Measurements from ENCODE around the gene ZSCAN12. TPM values are rescaled to one million over a fixed set of nuclear protein-coding genes. Genes with fewer than 3 reads are reported as not detected.
"Not testable (repeated sequence)": the region's sequence is repeated elsewhere in the genome, so short reads cannot be mapped to it uniquely, and the experiment has no call there.

Gene ZSCAN12
- total and polyA plus RNA-seq, 2 donors (not counting 1 experiment from before 2014, with no cell fraction given): 4.7 to 9.6 TPM

- Histone ChIP-seq H3K27ac (ENCODE audit: insufficient read depth, low read length) (no peak overlapping the region), H3K36me3 (ENCODE audit: control insufficient read depth, insufficient read depth, low read length) (peaks cover 4% of the 10 kb centered on the region), H3K4me3 (replicated peaks in 1 of 4; ENCODE audit: control extremely low read depth in 1 of 4, insufficient read depth in 1 of 4, low read depth in 3 of 4, low read length in 4 of 4) (no peak overlapping the region), H3K4me1 (ENCODE audit: control insufficient read depth, extremely low read depth, insufficient read depth, low read length) (no peaks in the 10 kb centered on the region), H3K79me2 (ENCODE audit: control insufficient read depth, insufficient read depth, low read length) (no peaks in the 10 kb centered on the region), H2AFZ (ENCODE audit: low read length) (no peak overlapping the region), H4K20me1 (ENCODE audit: control insufficient read depth, extremely low read depth, insufficient read depth, low read length) (no peaks in the 10 kb centered on the region), H3K9ac (ENCODE audit: insufficient read depth, low read length) (no peak overlapping the region), H3K4me2 (ENCODE audit: extremely low read depth, insufficient read depth, low read length) (no peak overlapping the region), H3K27me3 (ENCODE audit: control insufficient read depth, insufficient read depth, low read length) (no peaks in the 10 kb centered on the region), H3K9me3 (ENCODE audit: control insufficient read depth, insufficient read depth, low read depth, low read length) (no peaks in the 10 kb centered on the region)
- TF ChIP-seq EZH2 (IDR thresholded peaks at IDR 0.05; ENCODE audit: low read length, missing control alignments): no peak
- TF ChIP-seq, protein P1, sequence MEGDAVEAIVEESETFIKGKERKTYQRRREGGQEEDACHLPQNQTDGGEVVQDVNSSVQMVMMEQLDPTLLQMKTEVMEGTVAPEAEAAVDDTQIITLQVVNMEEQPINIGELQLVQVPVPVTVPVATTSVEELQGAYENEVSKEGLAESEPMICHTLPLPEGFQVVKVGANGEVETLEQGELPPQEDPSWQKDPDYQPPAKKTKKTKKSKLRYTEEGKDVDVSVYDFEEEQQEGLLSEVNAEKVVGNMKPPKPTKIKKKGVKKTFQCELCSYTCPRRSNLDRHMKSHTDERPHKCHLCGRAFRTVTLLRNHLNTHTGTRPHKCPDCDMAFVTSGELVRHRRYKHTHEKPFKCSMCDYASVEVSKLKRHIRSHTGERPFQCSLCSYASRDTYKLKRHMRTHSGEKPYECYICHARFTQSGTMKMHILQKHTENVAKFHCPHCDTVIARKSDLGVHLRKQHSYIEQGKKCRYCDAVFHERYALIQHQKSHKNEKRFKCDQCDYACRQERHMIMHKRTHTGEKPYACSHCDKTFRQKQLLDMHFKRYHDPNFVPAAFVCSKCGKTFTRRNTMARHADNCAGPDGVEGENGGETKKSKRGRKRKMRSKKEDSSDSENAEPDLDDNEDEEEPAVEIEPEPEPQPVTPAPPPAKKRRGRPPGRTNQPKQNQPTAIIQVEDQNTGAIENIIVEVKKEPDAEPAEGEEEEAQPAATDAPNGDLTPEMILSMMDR (conservative IDR thresholded peaks at IDR 0.05 in 1 of 2, IDR thresholded peaks at IDR 0.05 in 1 of 2; ENCODE audit: low read depth in 1 of 2, low read length in 2 of 2): no peak
- DNase-seq (ENCODE audit: low read depth in 2 of 2): no peak
Measured at GRCh38 chr6:28369463-28369862, 30.1 kb downstream of the ZSCAN12 start.

DNA sequence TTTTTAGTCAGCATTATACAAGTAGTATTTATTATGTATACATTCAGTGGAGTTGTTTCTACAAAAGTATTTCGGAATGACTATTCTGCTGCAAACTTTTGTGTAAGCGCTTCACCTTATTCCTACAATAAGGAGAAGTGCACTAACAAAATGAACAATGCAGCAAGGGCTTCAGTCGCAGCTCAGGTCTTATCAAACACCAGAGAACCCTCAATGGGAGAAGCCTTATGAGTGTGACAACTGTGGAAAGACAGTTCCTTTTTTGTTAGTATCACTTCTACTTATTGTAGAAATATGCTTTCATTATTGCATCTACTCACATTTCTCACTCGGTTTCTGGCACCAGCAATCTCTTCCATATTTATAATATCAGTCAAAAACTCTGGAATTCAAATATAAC is 31.0 kb downstream of the ZSCAN12 start:
- Histone ChIP-seq H2AFZ (ENCODE audit: low read length) (no peak overlapping the region), H3K4me2 (ENCODE audit: extremely low read depth, insufficient read depth, low read length) (no peak overlapping the region), H3K9me3 (ENCODE audit: control insufficient read depth, insufficient read depth, low read depth, low read length) (no peaks in the 10 kb centered on the region), H3K27me3 (ENCODE audit: control insufficient read depth, insufficient read depth, low read length) (no peaks in the 10 kb centered on the region), H3K4me1 (ENCODE audit: control insufficient read depth, extremely low read depth, insufficient read depth, low read length) (no peaks in the 10 kb centered on the region), H4K20me1 (ENCODE audit: control insufficient read depth, extremely low read depth, insufficient read depth, low read length) (no peaks in the 10 kb centered on the region), H3K27ac (ENCODE audit: insufficient read depth, low read length) (no peak overlapping the region), H3K36me3 (ENCODE audit: control insufficient read depth, insufficient read depth, low read length) (peaks cover 4% of the 10 kb centered on the region), H3K9ac (ENCODE audit: insufficient read depth, low read length) (no peak overlapping the region), H3K79me2 (ENCODE audit: control insufficient read depth, insufficient read depth, low read length) (no peaks in the 10 kb centered on the region), H3K4me3 (replicated peaks in 1 of 4; ENCODE audit: control extremely low read depth in 1 of 4, insufficient read depth in 1 of 4, low read depth in 3 of 4, low read length in 4 of 4) (no peak overlapping the region)
- no peak for DNase-seq (ENCODE audit: low read depth in 2 of 2)
- no peak for TF ChIP-seq EZH2 (IDR thresholded peaks at IDR 0.05; ENCODE audit: low read length, missing control alignments)
- TF ChIP-seq, protein P1 (conservative IDR thresholded peaks at IDR 0.05 in 1 of 2, IDR thresholded peaks at IDR 0.05 in 1 of 2; ENCODE audit: low read depth in 1 of 2, low read length in 2 of 2): no peak

- not testable (repeated sequence) for H3K9ac ChIP-seq (ENCODE audit: insufficient read depth, low read length); H3K36me3 ChIP-seq (ENCODE audit: control insufficient read depth, insufficient read depth, low read length); DNase-seq (ENCODE audit: low read depth in 2 of 2); H3K4me1 ChIP-seq (ENCODE audit: control insufficient read depth, extremely low read depth, insufficient read depth, low read length); H2AFZ ChIP-seq (ENCODE audit: low read length); H3K9me3 ChIP-seq (ENCODE audit: control insufficient read depth, insufficient read depth, low read depth, low read length); H3K79me2 ChIP-seq (ENCODE audit: control insufficient read depth, insufficient read depth, low read length); H3K4me3 ChIP-seq (replicated peaks in 1 of 4; ENCODE audit: control extremely low read depth in 1 of 4, insufficient read depth in 1 of 4, low read depth in 3 of 4, low read length in 4 of 4); H3K4me2 ChIP-seq (ENCODE audit: extremely low read depth, insufficient read depth, low read length); H3K27ac ChIP-seq (ENCODE audit: insufficient read depth, low read length); H3K27me3 ChIP-seq (ENCODE audit: control insufficient read depth, insufficient read depth, low read length); H4K20me1 ChIP-seq (ENCODE audit: control insufficient read depth, extremely low read depth, insufficient read depth, low read length)
Measured at GRCh38 chr6:28365590-28365989, 34.0 kb downstream of the ZSCAN12 start.
